ENCODE data around the gene SPRR2D. TPM values are rescaled to one million over a fixed set of nuclear protein-coding genes. Genes with fewer than 3 reads are reported as not detected.

Gene SPRR2D
- total and polyA plus RNA-seq, 2 donors (not counting 3 experiments of a cell fraction or from before 2014, with no cell fraction given), result not detected

GRCh38 chr1:153049211-153049610, 8.3 kb upstream of the SPRR2D start:
- no peak overlapping the region for H3K9ac ChIP-seq (replicated peaks; ENCODE audit: extremely low read depth, insufficient read depth, low read length)
- dilution Hi-C loops (cut with MboI; ENCODE audit: extremely low pct_ligation_motif_present, low sequenced_read_pairs) (no loop called here), intact Hi-C loops (cut with micrococcal nuclease) (no loop called here)
- POLR2A ChIA-PET, result no interaction called here
- H3K4me1 ChIP-seq (ENCODE audit: control insufficient read depth, extremely low read depth, insufficient read depth, low read length), result no peaks in the 10 kb centered on the region
- CTCF ChIA-PET, result no interaction called here
- no peaks in the 10 kb centered on the region for H3K27me3 ChIP-seq (ENCODE audit: control insufficient read depth in 2 of 2, insufficient read depth in 2 of 2, low read length in 2 of 2)
- no peaks in the 10 kb centered on the region for H3K36me3 ChIP-seq (ENCODE audit: control insufficient read depth in 2 of 2, extremely low read depth in 1 of 2, insufficient read depth in 2 of 2, low read length in 2 of 2)
- no peak for TF ChIP-seq GATA2 (IDR thresholded peaks at IDR 0.05; ENCODE audit: insufficient read depth, insufficient read length, low read depth, low read length)
- no peak for TF ChIP-seq MAX (IDR thresholded peaks at IDR 0.05; ENCODE audit: insufficient read depth, insufficient read length)
- no peak for TF ChIP-seq MYC (IDR thresholded peaks at IDR 0.05; ENCODE audit: low read depth, low read length)
- TF ChIP-seq POLR2AphosphoS5 (IDR thresholded peaks at IDR 0.05; ENCODE audit: insufficient read depth, low read depth, low read length), result no peak
- TF ChIP-seq, protein P1, sequence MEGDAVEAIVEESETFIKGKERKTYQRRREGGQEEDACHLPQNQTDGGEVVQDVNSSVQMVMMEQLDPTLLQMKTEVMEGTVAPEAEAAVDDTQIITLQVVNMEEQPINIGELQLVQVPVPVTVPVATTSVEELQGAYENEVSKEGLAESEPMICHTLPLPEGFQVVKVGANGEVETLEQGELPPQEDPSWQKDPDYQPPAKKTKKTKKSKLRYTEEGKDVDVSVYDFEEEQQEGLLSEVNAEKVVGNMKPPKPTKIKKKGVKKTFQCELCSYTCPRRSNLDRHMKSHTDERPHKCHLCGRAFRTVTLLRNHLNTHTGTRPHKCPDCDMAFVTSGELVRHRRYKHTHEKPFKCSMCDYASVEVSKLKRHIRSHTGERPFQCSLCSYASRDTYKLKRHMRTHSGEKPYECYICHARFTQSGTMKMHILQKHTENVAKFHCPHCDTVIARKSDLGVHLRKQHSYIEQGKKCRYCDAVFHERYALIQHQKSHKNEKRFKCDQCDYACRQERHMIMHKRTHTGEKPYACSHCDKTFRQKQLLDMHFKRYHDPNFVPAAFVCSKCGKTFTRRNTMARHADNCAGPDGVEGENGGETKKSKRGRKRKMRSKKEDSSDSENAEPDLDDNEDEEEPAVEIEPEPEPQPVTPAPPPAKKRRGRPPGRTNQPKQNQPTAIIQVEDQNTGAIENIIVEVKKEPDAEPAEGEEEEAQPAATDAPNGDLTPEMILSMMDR (IDR thresholded peaks at IDR 0.05; ENCODE audit: extremely low read depth in 1 of 2, insufficient read depth in 1 of 2, low read depth in 1 of 2, low read length in 2 of 2), result no peak
- no peak for TF ChIP-seq POLR2A (IDR thresholded peaks at IDR 0.05; ENCODE audit: low read depth, low read length)
- no peaks in the 10 kb centered on the region for H3K9me1 ChIP-seq (replicated peaks; ENCODE audit: control insufficient read depth, extremely low read depth, insufficient read depth, low read length)
- H3K27ac ChIP-seq (ENCODE audit: insufficient read depth, low read depth, low read length), result no peak overlapping the region
- no peak overlapping the region for H3K4me2 ChIP-seq (ENCODE audit: insufficient read depth, low read length)
- H4K20me1 ChIP-seq (replicated peaks; ENCODE audit: control insufficient read depth, extremely low read depth, insufficient read depth, low read length), result no peaks in the 10 kb centered on the region
- DNase-seq (ENCODE audit: low read depth, low spot score), result no peak
- H3K9me3 ChIP-seq (replicated peaks; ENCODE audit: control insufficient read depth, insufficient read depth, low read length), result no peaks in the 10 kb centered on the region
- no peaks in the 10 kb centered on the region for H3K79me2 ChIP-seq (ENCODE audit: control insufficient read depth, insufficient read depth, low read length)
- no peak for FAIRE-seq
- no TSS peak for BruUV-seq (replicated peaks)
- no peak overlapping the region for H3K4me3 ChIP-seq (replicated peaks in 1 of 3; ENCODE audit: insufficient read depth in 1 of 3, low read depth in 1 of 3, low read length in 3 of 3)
- no peak overlapping the region for H2AFZ ChIP-seq (ENCODE audit: low read depth, low read length)

- Histone ChIP-seq H3K36me3 (ENCODE audit: control insufficient read depth in 2 of 2, extremely low read depth in 1 of 2, insufficient read depth in 2 of 2, low read length in 2 of 2) (no peaks in the 10 kb centered on the region), H3K9ac (replicated peaks; ENCODE audit: extremely low read depth, insufficient read depth, low read length) (no peak overlapping the region), H3K4me1 (ENCODE audit: control insufficient read depth, extremely low read depth, insufficient read depth, low read length) (no peaks in the 10 kb centered on the region), H3K4me3 (replicated peaks in 1 of 3; ENCODE audit: insufficient read depth in 1 of 3, low read depth in 1 of 3, low read length in 3 of 3) (no peak overlapping the region), H3K9me1 (replicated peaks; ENCODE audit: control insufficient read depth, extremely low read depth, insufficient read depth, low read length) (no peaks in the 10 kb centered on the region), H3K4me2 (ENCODE audit: insufficient read depth, low read length) (no peak overlapping the region), H3K9me3 (replicated peaks; ENCODE audit: control insufficient read depth, insufficient read depth, low read length) (no peaks in the 10 kb centered on the region), H2AFZ (ENCODE audit: low read depth, low read length) (no peak overlapping the region), H3K27ac (ENCODE audit: insufficient read depth, low read depth, low read length) (no peak overlapping the region), H4K20me1 (replicated peaks; ENCODE audit: control insufficient read depth, extremely low read depth, insufficient read depth, low read length) (no peaks in the 10 kb centered on the region), H3K79me2 (ENCODE audit: control insufficient read depth, insufficient read depth, low read length) (no peaks in the 10 kb centered on the region), H3K27me3 (ENCODE audit: control insufficient read depth in 2 of 2, insufficient read depth in 2 of 2, low read length in 2 of 2) (no peaks in the 10 kb centered on the region)
- intact Hi-C loops (cut with micrococcal nuclease) (no loop called here), dilution Hi-C loops (cut with MboI; ENCODE audit: extremely low pct_ligation_motif_present, low sequenced_read_pairs) (no loop called here)
- no peak for FAIRE-seq
- CTCF ChIA-PET, result no interaction called here
- TF ChIP-seq FOS (IDR thresholded peaks at IDR 0.05; ENCODE audit: borderline replicate concordance, insufficient read depth, low read length), result no peak
- no peak for TF ChIP-seq JUN (IDR thresholded peaks at IDR 0.05; ENCODE audit: borderline replicate concordance, insufficient read depth, insufficient read length, low read depth)
- TF ChIP-seq POLR2AphosphoS5 (IDR thresholded peaks at IDR 0.05; ENCODE audit: insufficient read depth, low read depth, low read length), result no peak
- no peak for TF ChIP-seq MAX (IDR thresholded peaks at IDR 0.05; ENCODE audit: insufficient read depth, insufficient read length)
- TF ChIP-seq, protein P1 (IDR thresholded peaks at IDR 0.05; ENCODE audit: extremely low read depth in 1 of 2, insufficient read depth in 1 of 2, low read depth in 1 of 2, low read length in 2 of 2), result no peak
- POLR2A ChIA-PET, result no interaction called here
- no peak for DNase-seq (ENCODE audit: low read depth, low spot score)
- no TSS peak for BruUV-seq (replicated peaks)
Measured at GRCh38 chr1:153035211-153035610, 5.7 kb downstream of the SPRR2D start.
